Fibroblast of the aortic adventitia (primary cell): Measurements from ENCODE around the gene OSBPL5. TPM values are rescaled to one million over a fixed set of nuclear protein-coding genes. Genes with fewer than 3 reads are reported as not detected.

Experiments
- DNase-seq: peaks from one replicate; pipeline ENCODE4 v3.0.0-alpha.2; 2010; ENCODE audit warnings: low read depth
- H3K4me3 ChIP-seq: 2 replicates; pipeline ENCODE4 v1.5.1; 2011; ENCODE audit warnings: low read depth, mild to moderate bottlenecking, control low read depth, low read length, moderate library complexity
- total RNA-seq: library from RNA; depleted of rRNA; stranded (reverse); fragments of >200 nt; gene quantifications from 2 replicates; pipeline ENCODE4 v1.2.3, GENCODE V29; 2012; ENCODE audit warnings: low replicate concordance
- TF ChIP-seq, protein P1 (sequence below): IDR thresholded peaks from 2 replicates; pipeline ENCODE4 v1.5.1; 2011; ENCODE audit warnings: mild to moderate bottlenecking, low read length, control low read depth, inconsistent platforms; ENCODE audit not compliant: insufficient read depth

Gene OSBPL5
- total RNA-seq, 1 donor = 24.8 TPM

DNA sequence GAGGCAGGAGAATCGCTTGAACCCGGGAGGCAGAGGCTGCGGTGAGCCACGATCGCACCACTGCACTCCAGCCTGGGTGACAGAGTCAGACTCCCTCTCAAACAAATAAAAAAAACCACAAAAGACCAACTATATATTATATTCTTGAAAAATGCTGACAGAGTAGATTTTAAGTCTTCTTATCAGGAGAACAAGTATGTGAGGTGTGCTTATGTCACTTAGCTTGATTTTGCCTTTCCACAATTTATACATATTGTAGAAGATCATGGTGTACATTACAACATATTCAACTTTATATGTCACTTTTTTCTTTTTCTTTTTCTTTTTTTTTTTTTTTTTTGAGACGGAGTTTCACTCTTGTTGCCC is 83.7 kb downstream of the OSBPL5 start:
- no peak overlapping the region for H3K4me3 ChIP-seq
- no peak for DNase-seq
- TF ChIP-seq, protein P1, sequence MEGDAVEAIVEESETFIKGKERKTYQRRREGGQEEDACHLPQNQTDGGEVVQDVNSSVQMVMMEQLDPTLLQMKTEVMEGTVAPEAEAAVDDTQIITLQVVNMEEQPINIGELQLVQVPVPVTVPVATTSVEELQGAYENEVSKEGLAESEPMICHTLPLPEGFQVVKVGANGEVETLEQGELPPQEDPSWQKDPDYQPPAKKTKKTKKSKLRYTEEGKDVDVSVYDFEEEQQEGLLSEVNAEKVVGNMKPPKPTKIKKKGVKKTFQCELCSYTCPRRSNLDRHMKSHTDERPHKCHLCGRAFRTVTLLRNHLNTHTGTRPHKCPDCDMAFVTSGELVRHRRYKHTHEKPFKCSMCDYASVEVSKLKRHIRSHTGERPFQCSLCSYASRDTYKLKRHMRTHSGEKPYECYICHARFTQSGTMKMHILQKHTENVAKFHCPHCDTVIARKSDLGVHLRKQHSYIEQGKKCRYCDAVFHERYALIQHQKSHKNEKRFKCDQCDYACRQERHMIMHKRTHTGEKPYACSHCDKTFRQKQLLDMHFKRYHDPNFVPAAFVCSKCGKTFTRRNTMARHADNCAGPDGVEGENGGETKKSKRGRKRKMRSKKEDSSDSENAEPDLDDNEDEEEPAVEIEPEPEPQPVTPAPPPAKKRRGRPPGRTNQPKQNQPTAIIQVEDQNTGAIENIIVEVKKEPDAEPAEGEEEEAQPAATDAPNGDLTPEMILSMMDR = no peak

DNA sequence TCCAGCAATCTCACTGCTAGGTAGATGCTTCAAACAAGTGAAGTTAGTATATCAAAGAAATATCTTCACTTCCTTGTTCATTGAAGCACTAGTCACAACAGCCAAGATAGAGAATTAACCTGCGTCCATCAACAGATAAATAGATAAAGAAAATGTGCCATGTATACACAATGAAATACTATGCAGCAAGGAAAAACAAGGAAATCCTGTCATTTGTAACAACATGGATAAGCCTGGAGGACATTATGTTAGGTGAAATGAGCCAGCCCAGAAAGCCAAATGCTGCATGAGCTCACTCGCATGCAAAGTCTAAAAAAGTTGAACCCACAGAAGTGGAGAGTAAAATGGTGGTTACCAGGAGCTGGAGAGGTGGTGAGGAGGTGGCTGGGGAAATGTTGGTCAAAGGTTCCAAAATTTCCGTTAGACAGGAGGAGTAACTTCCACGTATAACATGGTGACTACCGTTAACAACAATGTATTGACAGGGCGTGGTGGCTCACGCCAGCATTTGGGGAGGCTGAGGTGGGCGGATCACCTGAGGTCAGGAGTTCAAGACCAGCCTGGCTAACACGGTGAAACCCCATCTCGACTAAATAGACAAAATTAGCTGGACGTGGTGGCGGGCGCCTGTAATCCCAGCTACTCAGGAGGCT is 84.3 kb downstream of the OSBPL5 start:
- DNase-seq = no peak
- H3K4me3 ChIP-seq = no peak overlapping the region
- TF ChIP-seq, protein P1 = no peak

DNA sequence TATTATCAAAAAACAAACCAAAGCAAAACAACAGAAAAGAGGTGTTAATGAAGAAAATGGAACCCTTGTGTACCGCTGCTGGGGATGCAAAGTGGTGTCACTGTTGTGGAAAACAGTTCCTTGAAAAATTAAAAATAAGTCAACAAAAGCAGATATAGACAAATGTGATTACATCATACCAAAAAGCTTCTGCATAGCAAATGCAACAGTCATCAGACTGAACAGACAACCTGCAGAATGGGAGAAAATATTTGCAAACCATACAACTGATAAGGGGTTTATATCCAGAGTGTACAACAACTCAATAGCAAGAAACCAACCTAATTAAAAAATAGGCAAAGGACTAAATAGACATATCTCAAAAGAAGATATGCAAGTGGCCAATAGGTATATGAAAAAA is 85.0 kb downstream of the OSBPL5 start:
- TF ChIP-seq, protein P1 = no peak
- DNase-seq = peak; percentile 50
- no peak overlapping the region for H3K4me3 ChIP-seq

DNA sequence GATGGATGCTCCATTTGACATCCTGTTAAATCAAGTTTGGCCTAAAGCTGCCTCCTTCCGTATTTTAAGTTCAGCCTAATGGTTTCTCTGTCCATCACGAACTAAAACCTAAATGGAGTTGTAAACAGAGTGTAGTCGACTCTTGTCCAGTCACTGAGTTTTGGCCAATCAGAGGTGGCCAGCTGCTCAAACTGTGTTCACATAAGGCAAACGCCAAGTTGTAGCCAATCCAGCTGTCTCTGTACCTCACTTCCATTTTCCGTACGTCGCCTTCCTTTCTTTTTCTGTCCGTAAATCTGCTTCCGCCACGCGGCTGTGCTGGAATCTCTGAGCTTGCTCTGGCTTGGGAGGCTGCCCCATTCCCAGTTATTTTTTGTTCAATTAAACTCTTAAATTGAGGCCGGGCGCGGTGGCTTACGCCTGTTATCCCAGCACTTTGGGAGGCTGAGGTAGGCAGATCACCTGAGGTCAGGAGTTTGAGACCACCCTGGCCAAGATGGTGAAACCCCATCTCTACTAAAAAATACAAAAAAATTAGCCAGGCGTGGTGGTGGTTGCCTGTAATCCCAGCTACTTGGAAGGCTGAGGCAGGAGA is 87.2 kb downstream of the OSBPL5 start:
- no peak for DNase-seq
- TF ChIP-seq, protein P1 = no peak
- no peak overlapping the region for H3K4me3 ChIP-seq

DNA sequence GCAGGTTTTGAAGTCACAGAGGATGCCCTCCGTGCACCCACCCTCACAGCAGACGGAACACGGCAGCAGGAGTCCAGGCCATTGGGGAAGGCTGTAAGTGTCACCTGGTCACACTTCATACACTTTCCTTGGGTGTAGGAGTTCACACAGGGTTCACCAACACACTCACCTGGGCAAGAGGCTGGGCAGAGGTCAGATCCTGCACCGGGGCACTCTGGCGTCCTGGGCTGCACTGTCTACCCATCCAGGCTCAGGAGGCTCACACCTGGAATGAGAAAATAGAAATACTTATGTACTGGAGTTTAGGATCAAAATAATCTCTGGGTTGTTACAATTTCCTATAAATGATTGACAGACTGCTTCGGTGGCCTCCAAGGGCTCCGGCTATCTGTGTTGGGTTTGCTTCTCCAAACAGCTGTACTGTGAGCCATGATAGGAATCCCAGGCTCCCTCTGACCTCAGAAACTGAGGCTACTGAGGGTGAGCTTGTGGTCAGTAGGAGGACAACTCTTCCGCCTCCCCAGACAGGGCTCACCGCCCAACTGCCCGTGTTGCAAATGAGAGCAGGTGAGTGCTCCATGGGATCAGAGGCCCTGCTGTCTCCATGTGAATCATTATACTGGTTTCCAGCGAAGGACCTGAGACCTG is 87.8 kb downstream of the OSBPL5 start:
- TF ChIP-seq, protein P1 = no peak
- no peak for DNase-seq
- no peak overlapping the region for H3K4me3 ChIP-seq

DNA sequence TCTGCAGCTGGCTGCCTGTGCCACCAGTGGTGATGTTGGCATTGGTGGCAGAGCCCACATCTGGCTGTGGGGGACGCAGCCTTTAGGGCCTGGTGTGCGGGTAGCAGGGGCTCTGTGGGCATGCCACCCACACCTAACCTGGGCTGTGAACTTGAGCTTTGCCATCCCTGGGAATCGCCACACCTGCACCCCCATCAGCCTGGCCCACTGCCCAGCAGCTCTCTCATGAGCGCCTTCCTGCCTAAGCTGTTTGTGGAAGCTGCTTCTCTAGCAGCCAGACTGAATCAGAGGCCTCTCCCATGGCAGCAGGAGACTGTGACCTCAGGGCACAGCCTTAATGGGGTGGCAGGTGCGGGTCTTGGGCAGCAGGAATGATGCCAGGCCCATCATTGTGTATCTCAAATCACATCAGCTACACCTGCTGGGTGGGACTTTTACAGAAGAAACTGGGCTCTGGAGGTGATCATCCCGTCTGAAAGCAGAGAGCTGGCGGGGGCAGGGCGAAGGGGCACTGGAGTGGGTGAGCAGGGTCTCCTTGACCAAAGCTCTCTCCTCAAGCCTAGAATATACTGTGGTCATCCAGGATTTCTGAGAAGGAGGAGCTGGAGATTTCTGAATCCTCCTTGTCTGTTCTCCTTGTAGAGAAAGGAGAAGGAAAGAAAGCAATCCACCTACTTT is 90.1 kb downstream of the OSBPL5 start:
- no peak for DNase-seq
- no peak overlapping the region for H3K4me3 ChIP-seq
- TF ChIP-seq, protein P1 = no peak
